HG03469 (cell line): Measurements from ENCODE around the gene SORCS3.

Source experiments
- ATAC-seq: cut with Tn5 transposase; IDR thresholded peaks from one replicate; pipeline ENCODE4 v1.9.1; 2021; ENCODE audit warnings: mild to moderate bottlenecking, moderate library complexity, moderate number of reproducible peaks; ENCODE audit not compliant: unreplicated experiment

Gene SORCS3

DNA sequence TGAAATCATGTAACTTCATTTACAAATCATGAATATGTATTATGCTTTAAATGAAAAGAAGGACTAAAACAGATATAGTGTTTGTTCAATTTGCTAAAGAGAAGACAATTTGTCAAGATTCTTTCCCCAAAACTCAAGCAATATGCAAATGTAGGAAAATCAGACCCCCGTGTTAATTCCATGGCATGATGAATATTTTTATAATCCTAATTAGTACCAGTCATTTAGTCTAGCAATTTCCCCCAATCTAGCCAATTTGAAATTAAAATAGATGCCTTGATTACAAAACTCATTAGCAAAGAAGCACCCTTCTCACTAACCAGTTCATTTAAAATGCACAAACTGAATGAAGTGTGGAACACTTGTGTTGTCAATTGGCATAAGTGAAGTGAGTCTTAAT lies 347.6 kb downstream of the SORCS3 start:
- no peak for ATAC-seq

- no peak for ATAC-seq
Observed at GRCh38 chr10:104989880-104990279, 348.8 kb downstream of the SORCS3 start.

GRCh38 chr10:104993085-104993484 lies 352.0 kb downstream of the SORCS3 start:
- no peak for ATAC-seq

- no peak for ATAC-seq
Observed at GRCh38 chr10:105001269-105001668, 360.2 kb downstream of the SORCS3 start.

DNA sequence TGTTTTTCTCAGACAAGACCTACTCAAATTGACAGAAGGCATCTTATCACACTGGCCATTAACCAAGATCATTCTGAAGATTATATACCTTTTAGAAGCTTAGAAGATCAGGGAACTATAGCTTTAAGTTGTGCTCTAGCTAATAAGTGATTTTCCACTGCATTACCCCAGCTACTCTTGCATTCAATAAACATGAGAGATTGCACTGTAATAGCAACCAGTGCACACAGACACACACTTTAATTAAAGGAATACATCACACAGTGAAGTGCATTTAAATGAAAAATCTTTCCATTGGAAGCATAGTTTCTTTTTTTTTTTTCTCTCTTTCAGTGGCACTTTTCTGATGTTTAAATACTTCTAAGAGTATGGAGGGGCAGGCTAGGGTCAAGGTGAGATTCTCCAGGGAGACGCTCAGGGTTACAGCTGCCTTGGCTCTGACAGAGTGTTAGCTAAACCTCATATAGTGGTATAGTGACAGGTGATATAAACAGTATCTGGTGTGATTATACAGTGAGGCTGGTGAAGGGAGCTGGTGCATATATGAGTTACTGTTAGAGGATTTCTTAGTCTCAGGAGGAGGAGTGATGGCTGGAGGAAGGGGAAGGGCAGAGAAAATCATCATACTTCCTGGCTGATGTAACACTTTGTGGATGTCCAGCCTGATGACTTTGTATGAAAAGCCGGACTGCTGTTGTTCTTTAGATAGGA lies 369.5 kb downstream of the SORCS3 start:
- ATAC-seq: no peak

GRCh38 chr10:105017116-105017515 lies 376.0 kb downstream of the SORCS3 start:
- no peak for ATAC-seq

DNA sequence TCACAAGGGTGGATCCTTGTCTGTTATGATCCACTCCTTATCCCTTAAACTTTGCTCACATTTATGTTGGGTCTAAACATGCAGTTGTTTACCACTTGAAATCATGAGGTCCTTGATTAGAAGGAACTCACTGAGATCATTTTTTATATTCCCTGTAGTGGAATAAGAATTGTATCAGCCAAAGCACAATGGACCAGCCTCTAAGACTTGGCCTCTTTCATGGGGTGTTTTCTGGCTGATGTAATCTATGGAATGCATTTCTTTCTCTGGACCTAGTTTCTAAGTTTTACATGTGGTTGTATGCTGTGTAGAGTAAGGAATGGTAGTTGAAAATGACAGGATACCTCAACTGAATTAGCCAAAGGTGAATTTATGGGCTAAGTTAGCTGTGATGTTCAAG lies 376.6 kb downstream of the SORCS3 start:
- no peak for ATAC-seq

DNA sequence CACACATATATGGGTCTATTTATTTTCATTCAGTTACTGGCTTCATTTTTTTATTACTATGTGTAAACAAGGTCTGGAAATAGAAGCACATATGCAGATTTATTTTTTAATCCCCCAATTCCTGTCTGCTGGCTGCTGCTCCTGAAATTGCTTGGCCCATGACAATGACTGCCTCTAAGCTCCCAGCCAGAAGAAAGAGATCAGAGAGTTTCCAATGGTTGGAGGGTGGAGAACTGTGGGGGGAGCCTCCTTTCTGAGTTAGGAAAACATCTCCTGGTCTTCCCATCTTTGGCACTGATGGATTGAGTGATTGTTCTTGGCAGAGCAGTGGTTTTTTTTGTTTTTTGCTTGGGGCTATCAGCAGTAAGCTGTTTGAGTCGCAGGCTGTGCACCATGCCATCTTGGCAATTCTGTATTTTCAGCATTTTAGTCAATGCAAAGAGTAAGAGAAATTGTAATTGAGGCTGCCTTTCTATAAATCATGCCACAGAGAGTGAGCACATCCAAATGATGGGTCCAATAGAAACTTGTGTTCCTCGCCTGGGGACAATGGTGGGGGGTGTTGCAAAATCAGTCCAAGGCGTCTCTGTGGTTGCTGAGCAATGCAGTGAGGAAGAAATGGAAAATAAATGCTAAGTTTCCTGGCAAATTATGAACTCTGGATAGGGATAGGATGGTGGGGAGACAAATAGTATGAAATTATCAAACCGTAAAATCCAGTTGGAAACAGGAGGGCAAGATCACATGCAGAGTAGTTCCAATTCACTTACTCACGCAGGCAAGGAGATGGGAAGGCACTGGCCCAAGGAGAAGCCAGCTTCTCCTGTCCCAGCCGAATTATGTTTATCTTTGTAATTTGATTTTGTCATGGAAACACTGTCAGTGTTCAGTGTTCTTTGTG lies 382.4 kb downstream of the SORCS3 start:
- ATAC-seq: no peak

DNA sequence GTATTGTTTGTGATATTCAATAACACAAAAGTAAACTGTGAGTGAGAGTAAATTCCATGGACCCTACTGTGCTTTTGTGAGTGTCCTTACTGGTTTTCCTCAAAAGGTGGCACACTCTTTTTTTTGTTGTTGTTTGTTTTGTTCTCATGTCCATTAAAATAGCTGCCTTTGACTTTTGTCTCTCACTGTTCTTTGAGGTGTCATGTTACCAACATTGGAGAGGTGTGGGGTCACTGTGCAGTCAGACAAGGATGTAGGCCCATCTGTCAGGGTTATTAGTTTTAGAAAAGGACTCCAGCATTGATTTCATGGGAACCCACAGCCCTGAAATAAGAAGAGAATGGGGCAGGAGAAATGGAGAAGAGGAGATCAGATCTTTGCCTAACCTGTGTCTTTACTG lies 383.1 kb downstream of the SORCS3 start:
- no peak for ATAC-seq

DNA sequence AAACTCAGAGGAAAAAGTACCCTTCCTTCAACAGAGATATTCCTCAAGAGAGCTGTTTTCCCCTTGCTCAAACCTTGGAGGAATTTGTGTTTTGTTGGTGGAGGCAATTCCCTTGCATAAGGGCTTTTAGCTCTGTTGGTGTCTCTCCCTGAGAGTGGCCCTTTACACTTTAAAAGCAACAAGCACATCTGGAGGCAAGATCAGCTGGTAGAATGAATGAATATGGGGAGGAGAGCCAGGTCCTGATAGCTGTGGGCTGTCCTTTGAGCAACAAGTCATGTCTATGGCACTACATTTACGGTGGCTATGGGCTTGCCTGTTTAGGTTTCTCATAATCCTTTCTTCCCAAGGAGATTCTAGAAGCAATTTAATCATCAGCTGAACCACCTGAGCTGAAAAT lies 384.0 kb downstream of the SORCS3 start:
- no peak for ATAC-seq

DNA sequence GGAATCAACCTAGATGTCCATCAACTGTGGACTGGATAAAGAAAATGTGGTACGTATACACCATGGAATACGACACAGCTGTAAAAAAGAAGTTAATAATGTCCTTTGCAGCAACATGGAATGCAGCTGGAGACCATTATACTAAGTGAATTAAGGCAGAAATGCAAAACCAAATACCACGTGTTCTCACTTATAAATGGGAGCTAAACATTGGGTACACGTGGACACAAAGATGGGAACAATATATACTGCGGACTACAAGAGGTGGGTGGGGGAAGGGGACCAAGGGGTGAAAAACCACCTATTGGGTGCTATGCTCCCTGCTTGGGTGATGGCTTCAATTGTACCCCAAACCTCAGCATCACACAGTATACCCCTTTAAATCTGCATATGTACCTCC lies 385.5 kb downstream of the SORCS3 start:
- no peak for ATAC-seq

- no peak for ATAC-seq
Observed at GRCh38 chr10:105029286-105029685, 388.2 kb downstream of the SORCS3 start.

- ATAC-seq: no peak
Observed at GRCh38 chr10:105037022-105037421, 395.9 kb downstream of the SORCS3 start.

DNA sequence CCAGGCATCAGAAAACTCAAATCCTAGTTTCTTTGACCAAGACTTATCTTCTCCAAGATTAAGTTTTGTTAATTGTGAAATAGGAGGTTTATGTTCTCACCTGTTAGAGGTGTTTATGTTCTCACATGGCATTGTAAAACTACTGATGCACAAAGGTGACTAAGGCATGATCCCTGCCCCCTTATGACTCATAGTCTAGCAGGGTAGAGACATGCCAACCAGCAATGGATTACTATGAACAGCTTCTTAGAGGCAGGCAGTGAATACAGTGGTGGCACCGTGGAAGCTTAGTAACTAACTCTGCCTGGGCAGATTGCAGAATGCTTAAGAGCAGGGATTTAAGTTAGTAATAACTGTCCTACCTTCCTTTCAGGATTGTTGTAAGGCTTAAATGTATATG lies 400.9 kb downstream of the SORCS3 start:
- no peak for ATAC-seq

DNA sequence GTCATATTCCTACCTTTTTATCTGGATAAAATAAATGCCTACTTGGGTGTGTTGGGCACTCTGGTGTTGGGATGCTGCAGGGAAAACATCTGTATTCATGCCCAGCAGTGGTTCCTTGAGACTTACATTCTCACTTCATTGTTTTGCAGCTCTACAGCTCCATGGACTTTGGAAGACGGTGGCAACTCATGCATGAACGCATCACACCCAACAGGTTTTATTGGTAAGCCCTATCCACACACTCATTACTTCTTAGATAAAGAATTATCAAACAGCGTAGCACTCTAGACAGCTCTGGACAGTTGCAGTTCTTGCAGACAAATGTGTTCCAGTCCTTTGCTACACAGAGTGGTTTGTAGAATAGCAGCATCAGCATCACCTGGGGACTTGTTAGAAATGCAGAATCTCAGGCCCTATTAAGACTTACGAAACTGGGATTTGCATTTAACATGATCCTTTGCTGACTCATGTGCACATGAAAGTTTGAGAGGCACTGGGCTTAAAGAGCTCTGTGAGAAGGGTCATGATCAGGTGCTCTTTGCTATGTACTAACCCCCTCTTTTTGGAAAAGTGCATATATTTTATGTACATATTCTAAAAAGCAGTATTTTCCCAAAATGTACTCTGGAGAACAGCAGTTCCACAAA lies 401.9 kb downstream of the SORCS3 start:
- ATAC-seq: no peak

GRCh38 chr10:105044902-105045301 lies 403.8 kb downstream of the SORCS3 start:
- no peak for ATAC-seq

DNA sequence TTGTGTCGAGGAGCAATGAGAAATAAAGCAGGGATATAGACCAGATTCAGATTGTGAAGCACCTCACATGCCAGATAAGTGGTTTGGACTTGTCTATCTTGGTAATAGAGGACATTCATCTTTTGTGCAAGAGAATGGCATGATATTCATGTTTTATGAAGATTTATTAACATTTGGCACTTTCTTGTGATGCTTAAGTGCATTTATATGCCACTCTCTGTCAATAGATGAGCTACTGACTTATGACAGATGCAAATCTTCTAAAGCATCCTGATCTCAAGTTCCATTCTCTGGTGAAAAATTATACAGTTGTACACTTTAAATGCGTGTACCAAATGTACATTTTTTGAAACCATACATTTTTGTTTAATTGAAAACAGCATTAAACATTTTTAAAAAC lies 415.3 kb downstream of the SORCS3 start:
- no peak for ATAC-seq

- no peak for ATAC-seq
Observed at GRCh38 chr10:105062951-105063350, 421.9 kb downstream of the SORCS3 start.

- ATAC-seq: no peak
Observed at GRCh38 chr10:105063796-105064195, 422.7 kb downstream of the SORCS3 start.

- no peak for ATAC-seq
Observed at GRCh38 chr10:105068497-105068896, 427.4 kb downstream of the SORCS3 start.

DNA sequence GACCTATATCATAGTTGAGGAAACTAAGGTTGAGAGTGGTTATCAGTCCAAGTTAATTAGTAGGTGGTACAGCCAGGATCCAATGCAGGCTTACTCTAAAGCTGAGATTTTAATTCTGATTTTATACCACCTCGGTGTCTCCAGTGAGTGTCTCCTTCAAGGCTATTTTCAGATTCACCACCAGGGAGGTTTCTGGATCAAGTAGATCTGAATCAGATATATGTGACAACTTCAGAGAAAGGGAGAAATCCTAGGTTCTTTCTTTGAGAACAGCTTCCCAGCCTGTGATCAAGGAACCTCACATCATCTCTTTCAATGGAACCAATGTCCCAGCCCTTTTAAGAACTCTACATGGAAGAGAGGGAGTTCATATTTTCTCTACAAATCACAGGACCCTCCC lies 429.2 kb downstream of the SORCS3 start:
- no peak for ATAC-seq

GRCh38 chr10:105070952-105071351 lies 429.9 kb downstream of the SORCS3 start:
- ATAC-seq: no peak
